Measurements from ENCODE around the gene PTPRK. TPM values are rescaled to one million over a fixed set of nuclear protein-coding genes. Genes with fewer than 3 reads are reported as not detected.

Gene PTPRK
- total RNA-seq, 1 donor from 2014 or later = 117 TPM

DNA sequence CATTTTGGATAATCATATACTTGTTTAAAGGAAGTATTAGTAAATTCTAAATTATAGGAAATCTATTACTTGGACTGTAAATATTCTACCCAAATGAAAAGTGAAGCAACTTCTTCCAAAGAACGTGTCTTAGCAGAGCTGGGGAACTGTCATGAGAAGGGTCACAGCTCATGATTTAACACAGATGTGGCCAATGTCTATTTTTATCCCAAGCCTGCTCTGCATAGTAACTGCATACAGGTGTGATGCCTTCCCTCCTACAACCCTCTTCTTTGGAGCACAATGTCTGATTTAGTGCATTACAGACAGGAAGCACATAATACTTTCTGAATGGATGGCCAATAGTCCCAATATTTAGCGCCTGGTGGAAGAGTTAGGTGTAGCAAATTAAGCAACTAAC, 480.9 kb downstream of the PTPRK start:
- H3K27me3 ChIP-seq (ENCODE audit: control insufficient read depth, insufficient read depth, low read length) = no peaks in the 10 kb centered on the region
- TF ChIP-seq, protein P1, sequence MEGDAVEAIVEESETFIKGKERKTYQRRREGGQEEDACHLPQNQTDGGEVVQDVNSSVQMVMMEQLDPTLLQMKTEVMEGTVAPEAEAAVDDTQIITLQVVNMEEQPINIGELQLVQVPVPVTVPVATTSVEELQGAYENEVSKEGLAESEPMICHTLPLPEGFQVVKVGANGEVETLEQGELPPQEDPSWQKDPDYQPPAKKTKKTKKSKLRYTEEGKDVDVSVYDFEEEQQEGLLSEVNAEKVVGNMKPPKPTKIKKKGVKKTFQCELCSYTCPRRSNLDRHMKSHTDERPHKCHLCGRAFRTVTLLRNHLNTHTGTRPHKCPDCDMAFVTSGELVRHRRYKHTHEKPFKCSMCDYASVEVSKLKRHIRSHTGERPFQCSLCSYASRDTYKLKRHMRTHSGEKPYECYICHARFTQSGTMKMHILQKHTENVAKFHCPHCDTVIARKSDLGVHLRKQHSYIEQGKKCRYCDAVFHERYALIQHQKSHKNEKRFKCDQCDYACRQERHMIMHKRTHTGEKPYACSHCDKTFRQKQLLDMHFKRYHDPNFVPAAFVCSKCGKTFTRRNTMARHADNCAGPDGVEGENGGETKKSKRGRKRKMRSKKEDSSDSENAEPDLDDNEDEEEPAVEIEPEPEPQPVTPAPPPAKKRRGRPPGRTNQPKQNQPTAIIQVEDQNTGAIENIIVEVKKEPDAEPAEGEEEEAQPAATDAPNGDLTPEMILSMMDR (IDR thresholded peaks at IDR 0.05; ENCODE audit: insufficient read depth, low read length, poor library complexity, severe bottlenecking) = no peak
- H3K4me3 ChIP-seq (ENCODE audit: low read depth, low read length) = no peak overlapping the region
- no peak for DNase-seq (ENCODE audit: low read depth)
- H3K36me3 ChIP-seq (ENCODE audit: control insufficient read depth, insufficient read depth, low read length) = no peaks in the 10 kb centered on the region

DNA sequence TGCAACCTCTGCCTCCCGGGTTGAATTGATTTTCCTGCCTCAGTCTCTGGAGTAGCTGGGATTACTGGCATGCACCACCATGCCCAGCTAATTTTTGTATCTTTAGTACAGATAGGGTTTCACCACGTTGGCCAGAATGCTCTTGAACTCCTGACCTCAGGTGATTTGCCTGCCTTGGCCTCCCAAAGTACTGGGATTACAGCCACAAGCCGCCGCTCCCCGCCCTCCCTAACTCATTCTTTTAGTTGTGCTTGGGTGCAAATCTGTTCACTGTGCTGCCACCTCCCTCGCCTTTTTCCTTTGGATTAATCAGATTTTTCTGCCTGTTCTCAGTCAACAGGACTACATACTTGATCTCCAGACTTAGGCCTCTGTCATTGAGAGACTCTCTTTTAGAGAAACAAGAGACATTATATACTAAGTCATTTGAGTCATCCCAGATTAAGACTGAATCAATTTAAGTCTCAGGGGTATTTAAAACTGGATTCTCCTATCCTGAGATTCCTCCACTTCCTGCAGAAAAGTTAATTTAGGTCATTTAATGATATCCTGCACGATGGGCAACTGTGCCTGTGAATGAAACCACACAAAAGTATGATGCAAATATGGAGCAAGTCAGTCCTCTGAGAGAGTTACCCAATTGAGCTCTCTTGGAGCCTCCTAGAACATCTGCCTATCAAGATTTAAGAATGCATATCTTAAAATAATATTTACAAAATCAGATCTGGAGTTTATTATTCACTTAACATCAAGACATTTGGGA, 483.4 kb downstream of the PTPRK start:
- no peaks in the 10 kb centered on the region for H3K36me3 ChIP-seq (ENCODE audit: control insufficient read depth, insufficient read depth, low read length)
- H3K27me3 ChIP-seq (ENCODE audit: control insufficient read depth, insufficient read depth, low read length) = no peaks in the 10 kb centered on the region
- H3K4me3 ChIP-seq (ENCODE audit: low read depth, low read length) = no peak overlapping the region
- DNase-seq (ENCODE audit: low read depth) = no peak
- TF ChIP-seq, protein P1 (IDR thresholded peaks at IDR 0.05; ENCODE audit: insufficient read depth, low read length, poor library complexity, severe bottlenecking) = no peak

DNA sequence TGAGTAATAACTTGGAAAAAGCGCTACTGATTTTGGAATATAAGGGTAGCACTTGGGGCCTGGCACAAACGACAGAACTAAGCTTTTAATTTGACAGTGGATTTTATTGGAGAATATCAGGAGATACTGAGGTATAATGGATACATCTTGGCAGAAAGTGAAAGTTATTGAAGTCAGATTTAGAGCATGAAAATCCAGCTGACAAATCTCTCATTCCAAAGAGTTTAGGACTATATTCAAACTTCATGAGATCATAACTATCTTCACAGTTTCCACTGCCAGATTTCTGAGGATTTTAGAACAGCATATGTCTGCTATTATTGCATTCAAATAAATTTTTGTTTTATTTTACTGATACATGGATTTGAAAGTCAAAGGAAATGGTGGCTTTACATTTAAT, 487.2 kb downstream of the PTPRK start:
- Histone ChIP-seq H3K4me3 (ENCODE audit: low read depth, low read length) (no peak overlapping the region), H3K27me3 (ENCODE audit: control insufficient read depth, insufficient read depth, low read length) (no peaks in the 10 kb centered on the region), H3K36me3 (ENCODE audit: control insufficient read depth, insufficient read depth, low read length) (no peaks in the 10 kb centered on the region)
- TF ChIP-seq, protein P1 (IDR thresholded peaks at IDR 0.05; ENCODE audit: insufficient read depth, low read length, poor library complexity, severe bottlenecking) = no peak
- no peak for DNase-seq (ENCODE audit: low read depth)

DNA sequence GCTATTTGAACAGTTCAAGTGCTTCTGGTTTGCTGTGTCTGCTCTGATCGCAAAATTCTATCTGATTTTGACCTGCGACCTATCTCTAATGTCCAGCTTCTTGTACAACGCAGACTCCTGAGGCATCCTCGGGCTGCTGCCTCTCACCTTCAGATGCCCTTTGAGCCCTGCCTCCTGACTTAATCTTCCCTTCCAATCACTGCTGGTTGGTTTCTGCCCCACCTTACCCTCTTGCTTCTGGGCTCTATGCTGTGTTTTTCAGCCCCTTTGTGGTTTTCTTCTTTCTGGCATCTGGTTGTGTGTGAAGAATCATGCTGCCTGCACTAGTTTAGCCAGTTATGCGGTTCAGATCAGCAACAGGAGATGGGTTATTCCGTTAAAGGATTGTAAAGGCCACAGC, 488.4 kb downstream of the PTPRK start:
- TF ChIP-seq, protein P1 (IDR thresholded peaks at IDR 0.05; ENCODE audit: insufficient read depth, low read length, poor library complexity, severe bottlenecking) = no peak
- no peaks in the 10 kb centered on the region for H3K36me3 ChIP-seq (ENCODE audit: control insufficient read depth, insufficient read depth, low read length)
- no peaks in the 10 kb centered on the region for H3K27me3 ChIP-seq (ENCODE audit: control insufficient read depth, insufficient read depth, low read length)
- no peak overlapping the region for H3K4me3 ChIP-seq (ENCODE audit: low read depth, low read length)
- no peak for DNase-seq (ENCODE audit: low read depth)

DNA sequence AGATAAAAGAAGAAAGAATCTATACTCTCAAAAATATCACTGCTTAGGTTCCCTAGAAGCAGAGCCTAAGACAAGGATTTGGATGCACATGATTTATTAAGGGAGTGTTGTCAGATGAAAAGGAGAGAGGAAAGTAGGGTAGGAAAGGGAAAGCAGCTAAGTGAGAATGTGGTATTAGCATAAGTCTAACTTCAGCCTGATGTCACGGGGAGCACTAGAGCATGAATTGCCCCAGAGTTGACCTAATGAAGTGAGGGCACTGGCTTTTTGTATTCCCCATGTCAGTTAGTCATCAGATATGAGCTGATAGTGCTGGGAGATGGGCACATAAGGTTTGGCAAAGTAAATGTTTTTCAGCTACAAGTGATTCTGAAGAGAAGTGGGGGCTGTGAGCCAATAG, 490.6 kb downstream of the PTPRK start:
- Histone ChIP-seq H3K36me3 (ENCODE audit: control insufficient read depth, insufficient read depth, low read length) (no peaks in the 10 kb centered on the region), H3K27me3 (ENCODE audit: control insufficient read depth, insufficient read depth, low read length) (no peaks in the 10 kb centered on the region), H3K4me3 (ENCODE audit: low read depth, low read length) (no peak overlapping the region)
- TF ChIP-seq, protein P1 (IDR thresholded peaks at IDR 0.05; ENCODE audit: insufficient read depth, low read length, poor library complexity, severe bottlenecking) = no peak
- DNase-seq (ENCODE audit: low read depth) = peak; percentile 1

DNA sequence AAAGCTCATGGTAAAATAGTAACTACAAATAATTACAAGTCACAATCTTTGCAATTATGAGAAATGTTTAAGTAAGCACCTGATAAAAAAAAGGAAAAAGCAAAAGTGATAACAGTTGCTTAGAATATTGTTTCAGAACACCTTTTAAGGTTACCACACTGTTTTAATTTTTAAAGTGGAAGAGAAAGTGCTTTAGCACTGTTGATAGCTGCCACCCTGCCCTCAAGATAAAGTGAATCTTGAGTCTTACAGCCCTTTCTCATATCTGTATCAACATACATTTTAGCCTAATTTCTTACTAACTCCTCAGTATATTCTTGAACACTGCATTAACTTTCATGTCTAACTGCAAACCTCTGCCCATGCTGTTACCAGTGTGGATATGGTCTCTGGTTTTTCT, 492.2 kb downstream of the PTPRK start:
- Histone ChIP-seq H3K4me3 (ENCODE audit: low read depth, low read length) (no peak overlapping the region), H3K36me3 (ENCODE audit: control insufficient read depth, insufficient read depth, low read length) (no peaks in the 10 kb centered on the region), H3K27me3 (ENCODE audit: control insufficient read depth, insufficient read depth, low read length) (no peaks in the 10 kb centered on the region)
- TF ChIP-seq, protein P1 (IDR thresholded peaks at IDR 0.05; ENCODE audit: insufficient read depth, low read length, poor library complexity, severe bottlenecking) = no peak
- no peak for DNase-seq (ENCODE audit: low read depth)
